SK-N-SH (cell line): Measurements from ENCODE around the gene MVB12B. TPM values are rescaled to one million over a fixed set of nuclear protein-coding genes. Genes with fewer than 3 reads are reported as not detected.
A peak's percentile ranks its signal among the peaks of the same experiment; 100 is the strongest.

Experiments
- CTCF ChIA-PET: fragments of 300-600, 350-600 bp; formaldehyde crosslinking; extraction: SDS; loops from one replicate; lab custom pipeline; 2021; lab: Yijun Ruan, JAX
- POLR2A ChIA-PET: fragments of 350-600 bp; sonication (Branson Sonifier 250); formaldehyde crosslinking; extraction: SDS; loops from one replicate; lab custom pipeline; 2020; ENCODE audit warnings: antibody characterized with exemption, inconsistent platforms; lab: Yijun Ruan, JAX
- DNase-seq: peaks from one replicate; pipeline ENCODE4 v3.0.0; 2012
- H2AFZ ChIP-seq: fragments of 200-600 bp; sonication (generic); 2 replicates; pipeline ENCODE4 v1.8.1; 2016; ENCODE audit warnings: antibody characterized with exemption, mild to moderate bottlenecking, low read depth
- H3F3A ChIP-seq: fragments of 200-600 bp; sonication (generic); replicated peaks from 2 replicates; pipeline ENCODE3; 2016; ENCODE audit warnings: antibody characterized with exemption, mild to moderate bottlenecking; ENCODE audit not compliant: insufficient read depth
- H3K27ac ChIP-seq, 2 experiments: fragments of 200-500 bp in 1 of 2; fragments of 200-600 bp in 1 of 2; sonication (Bioruptor generic) in 1 of 2; sonication (generic), shearing (Covaris generic) in 1 of 2; 2 replicates each; pipeline versions ENCODE4 v1.5.1 to v1.6.1; 2014 to 2016; ENCODE audit warnings: low read depth in 2 of 2, inconsistent platforms in 1 of 2, low read length in 1 of 2, mild to moderate bottlenecking in 1 of 2, mixed read lengths in 1 of 2
- H3K27me3 ChIP-seq: fragments of 200-600 bp; sonication (generic), shearing (Covaris generic); 2 replicates; pipeline ENCODE4 v1.6.1; 2016; ENCODE audit warnings: mixed run types; ENCODE audit not compliant: insufficient read depth
- H3K36me3 ChIP-seq, 2 experiments: fragments of 200-500 bp in 1 of 2; fragments of 200-600 bp in 1 of 2; sonication (Bioruptor generic) in 1 of 2; sonication (generic) in 1 of 2; replicated peaks in 1 of 2; 2 replicates each; pipeline versions ENCODE3 to v1.5.1; 2014 to 2016; ENCODE audit warnings: low read length in 1 of 2, mild to moderate bottlenecking in 1 of 2; ENCODE audit not compliant: insufficient read depth in 2 of 2, control insufficient read depth in 1 of 2
- H3K4me1 ChIP-seq, 2 experiments: fragments of 200-500 bp in 1 of 2; fragments of 200-600 bp in 1 of 2; sonication (Bioruptor generic) in 1 of 2; sonication (generic), shearing (Covaris generic) in 1 of 2; 2 replicates each; pipeline versions ENCODE4 v1.5.1 to v1.6.1; 2014 to 2016; ENCODE audit warnings: low read depth in 1 of 2, low read length in 1 of 2, mixed run types in 1 of 2; ENCODE audit not compliant: insufficient read depth in 2 of 2, control insufficient read depth in 1 of 2
- H3K4me2 ChIP-seq: fragments of 200-600 bp; sonication (generic), shearing (Covaris generic); 2 replicates; pipeline ENCODE4 v1.6.1; 2017; ENCODE audit warnings: mixed run types
- H3K4me3 ChIP-seq, 2 experiments: fragments of 200-500 bp in 1 of 2; fragments of 200-600 bp in 1 of 2; sonication (Bioruptor generic) in 1 of 2; sonication (generic), shearing (Covaris generic) in 1 of 2; 2 replicates each; pipeline versions ENCODE4 v1.5.1 to v1.8.1; 2014 to 2016; ENCODE audit warnings: low read depth in 2 of 2, inconsistent platforms in 1 of 2, low read length in 1 of 2, mild to moderate bottlenecking in 1 of 2, mixed read lengths in 1 of 2, moderate library complexity in 1 of 2
- H3K79me2 ChIP-seq: fragments of 200-600 bp; sonication (generic); 2 replicates; pipeline ENCODE4 v1.8.1; 2017; ENCODE audit warnings: mild to moderate bottlenecking; ENCODE audit not compliant: insufficient read depth
- H3K9ac ChIP-seq: fragments of 200-600 bp; sonication (generic); 2 replicates; pipeline ENCODE4 v1.6.1; 2017; ENCODE audit warnings: mixed run types
- H3K9me2 ChIP-seq: fragments of 200-600 bp; sonication (generic); 2 replicates; pipeline ENCODE4 v1.6.1; 2017; ENCODE audit warnings: mixed run types
- H3K9me3 ChIP-seq: fragments of 200-600 bp; sonication (generic); 2 replicates; pipeline ENCODE4 v1.6.1; 2017; ENCODE audit warnings: mixed run types, mild to moderate bottlenecking, moderate library complexity
- H4K20me1 ChIP-seq: fragments of 200-600 bp; sonication (generic); 2 replicates; pipeline ENCODE4 v1.6.1; 2017; ENCODE audit warnings: mild to moderate bottlenecking, mixed run types; ENCODE audit not compliant: insufficient read depth
- CTCF ChIP-seq: fragments of 200-600 bp; sonication (generic); IDR thresholded peaks from 2 replicates; pipeline ENCODE4 v1.6.1; 2017; ENCODE audit warnings: antibody characterized with exemption, mild to moderate bottlenecking, moderate library complexity
- ELF1 ChIP-seq: IDR thresholded peaks from 2 replicates; pipeline ENCODE4 v1.4.0; 2012
- FOXM1 ChIP-seq: IDR thresholded peaks from 2 replicates; pipeline ENCODE4 v1.4.0; 2012; ENCODE audit warnings: low read depth, mild to moderate bottlenecking
- GATA2 ChIP-seq: sonication (generic); formaldehyde crosslinking; IDR thresholded peaks from 2 replicates; pipeline ENCODE4 v1.5.0; 2020; ENCODE audit warnings: mild to moderate bottlenecking, missing genetic modification reagents
- POLR2AphosphoS5 ChIP-seq: IDR thresholded peaks from 2 replicates; pipeline ENCODE4 v1.6.1; 2012; ENCODE audit warnings: low read depth, low read length
- RAD21 ChIP-seq: IDR thresholded peaks from 2 replicates; pipeline ENCODE4 v1.6.1; 2012; ENCODE audit warnings: mild to moderate bottlenecking, low read length
- RCOR1 ChIP-seq: fragments of 150-350 bp; IDR thresholded peaks from 2 replicates; pipeline ENCODE4 v1.6.1; 2017; ENCODE audit warnings: antibody characterized with exemption, low read length
- SIN3A ChIP-seq: IDR thresholded peaks from 2 replicates; pipeline ENCODE4 v1.6.1; 2012; ENCODE audit warnings: low read depth, mild to moderate bottlenecking, low read length, moderate library complexity, borderline replicate concordance
- TAF1 ChIP-seq: IDR thresholded peaks from 2 replicates; pipeline ENCODE4 v1.6.1; 2012; ENCODE audit warnings: low read depth, mild to moderate bottlenecking, low read length, moderate library complexity, borderline replicate concordance
- TEAD4 ChIP-seq: IDR thresholded peaks from 2 replicates; pipeline ENCODE4 v1.4.0; 2012; ENCODE audit warnings: mild to moderate bottlenecking, borderline replicate concordance; ENCODE audit not compliant: insufficient read depth
- WGBS: methylation state at CpG from one replicate; pipeline ENCODE4 v1.1.6; 2017; ENCODE audit warnings: low lambda C conversion rate; 5-methylcytosine and 5-hydroxymethylcytosine counted together
- polyA plus RNA-seq, 3 experiments: library from polyadenylated mRNA; depleted of rRNA; stranded (reverse); fragments of >200 nt; gene quantifications; 2 replicates each; pipeline ENCODE4 v1.2.3, GENCODE V29; 2012

The MVB12B gene
- polyA plus RNA-seq, 1 of the 3 experiments (the other 2 are of a cell fraction), result 5.1 TPM

GRCh38 chr9:126365780-126366179, 39.2 kb downstream of the MVB12B start:
- Histone ChIP-seq H3F3A (peaks cover 4% of the 10 kb centered on the region), H3K4me3 (no peak overlapping the region), H3K36me3 (peaks cover 0 to 19% of the 10 kb centered on the region in 2 experiments), H3K27ac (no peak overlapping the region), H3K9ac (no peak overlapping the region), H3K79me2 (peaks cover 18% of the 10 kb centered on the region; the same call in 1 of the 2 replicates), H3K9me2 (no peaks in the 10 kb centered on the region), H3K27me3 (no peaks in the 10 kb centered on the region), H3K4me2 (no peak overlapping the region), H2AFZ (no peak overlapping the region), H4K20me1 (no peaks in the 10 kb centered on the region), H3K9me3 (peaks cover 19% of the 10 kb centered on the region; the same call in 1 of the 2 replicates), H3K4me1 (no peaks in the 10 kb centered on the region; a peak in 1 of 4 replicates)
- ChIA-PET POLR2A (no interaction called here), CTCF (interaction anchor here (0.6 kb wide), 1 partner anchor 33 kb away, joined by 3 read pairs; no protein-coding TSS in a partner anchor)
- no peak for DNase-seq
- TF ChIP-seq RAD21 (peak; percentile 27; the same call in 1 of the 2 replicates), TAF1 (no peak)
- 94% methylated on average over 3 of the region's 3 CpGs for WGBS

- 85% methylated on average over 13 of the region's 13 CpGs for WGBS
- H3K4me2 ChIP-seq, result no peak overlapping the region
- H3F3A ChIP-seq, result peaks cover 4% of the 10 kb centered on the region
- H3K27ac ChIP-seq, result no peak overlapping the region
- CTCF ChIA-PET, result interaction anchor here (0.6 to 0.9 kb wide), 2 partner anchors 18 to 32 kb away, joined by 3 read pairs; no protein-coding TSS in a partner anchor
- POLR2A ChIA-PET, result no interaction called here
- H4K20me1 ChIP-seq, result no peaks in the 10 kb centered on the region
- DNase-seq, result no peak
- peaks cover 16% of the 10 kb centered on the region; the same call in 1 of the 2 replicates for H3K79me2 ChIP-seq
- no peaks in the 10 kb centered on the region for H3K9me2 ChIP-seq
- no peaks in the 10 kb centered on the region; a peak in 1 of 4 replicates for H3K4me1 ChIP-seq
- no peak overlapping the region for H3K4me3 ChIP-seq
- no peaks in the 10 kb centered on the region for H3K27me3 ChIP-seq
- H2AFZ ChIP-seq, result no peak overlapping the region
- no peak for TF ChIP-seq SIN3A
- no peak for TF ChIP-seq GATA2 (CRISPR knock-in tag)
- no peak for TF ChIP-seq TEAD4
- TF ChIP-seq FOXM1, result no peak
- no peak for TF ChIP-seq ELF1
- no peak for TF ChIP-seq CTCF
- no peak for TF ChIP-seq RCOR1
- TF ChIP-seq POLR2AphosphoS5, result no peak
- H3K9me3 ChIP-seq, result peaks cover 12% of the 10 kb centered on the region; the same call in 1 of the 2 replicates
- no peak overlapping the region for H3K9ac ChIP-seq
- H3K36me3 ChIP-seq, result peaks cover 0 to 19% of the 10 kb centered on the region in 2 experiments
These were observed 39.9 kb downstream of the MVB12B start for GRCh38 chr9:126366366-126367011.
